Liver (tissue), 9 donors: ENCODE data around the gene TSC22D3. TPM values are rescaled to one million over a fixed set of nuclear protein-coding genes. Genes with fewer than 3 reads are reported as not detected.
A peak's percentile ranks its signal among the peaks of the same experiment; 100 is the strongest.

ENCODE experiments used
- DNase-seq: peaks from one replicate; pipeline ENCODE4 v3.0.0-alpha.2; 2017; ENCODE audit warnings: low spot score
- H3K27ac ChIP-seq, 2 donors: one replicate each; pipeline ENCODE4 v1.7.0; 2013; ENCODE audit warnings: inconsistent platforms in 2 of 2, low read length in 2 of 2, control low read depth in 1 of 2, low read depth in 1 of 2, mild to moderate bottlenecking in 1 of 2
- H3K27me3 ChIP-seq, 4 donors: one replicate each; pipeline versions ENCODE4 v1.6.1 to v1.7.0; 2013; ENCODE audit warnings: low read length in 3 of 4, inconsistent platforms in 1 of 4, mild to moderate bottlenecking in 1 of 4, moderate library complexity in 1 of 4; ENCODE audit not compliant: control insufficient read depth in 4 of 4, insufficient read depth in 4 of 4
- H3K36me3 ChIP-seq, 4 donors: one replicate each; pipeline versions ENCODE4 v1.6.1 to v1.7.0; 2013; ENCODE audit warnings: low read length in 3 of 4, mild to moderate bottlenecking in 3 of 4, low read depth in 1 of 4, moderate library complexity in 1 of 4; ENCODE audit not compliant: control insufficient read depth in 4 of 4, insufficient read depth in 3 of 4
- H3K4me1 ChIP-seq, 4 donors: one replicate each; pipeline versions ENCODE4 v1.6.1 to v1.7.0; 2013; ENCODE audit warnings: low read length in 3 of 4, mild to moderate bottlenecking in 3 of 4, moderate library complexity in 1 of 4; ENCODE audit not compliant: control insufficient read depth in 4 of 4, insufficient read depth in 4 of 4
- H3K4me3 ChIP-seq, 3 donors: one replicate each; pipeline versions ENCODE4 v1.6.1 to v1.7.0; 2013; ENCODE audit warnings: low read length in 3 of 3, control low read depth in 1 of 3, low read depth in 1 of 3, mild to moderate bottlenecking in 1 of 3
- H3K9ac ChIP-seq, 2 donors: one replicate each; pipeline ENCODE4 v1.7.0; 2013; ENCODE audit warnings: low read length in 2 of 2, mild to moderate bottlenecking in 2 of 2, moderate library complexity in 2 of 2, control low read depth in 1 of 2, low read depth in 1 of 2
- H3K9me3 ChIP-seq, 4 donors: one replicate each; pipeline versions ENCODE4 v1.6.1 to v1.7.0; 2013; ENCODE audit warnings: low read length in 3 of 4; ENCODE audit not compliant: control insufficient read depth in 4 of 4
- EGR1 ChIP-seq, 2 donors: IDR thresholded peaks; 2 replicates each; pipeline ENCODE4 v1.6.1; 2016 to 2018; ENCODE audit warnings: antibody characterized with exemption in 2 of 2, low read depth in 2 of 2
- FOXA2 ChIP-seq: IDR thresholded peaks from 2 replicates; pipeline ENCODE4 v1.6.1; 2016; ENCODE audit warnings: antibody characterized with exemption
- GABPA ChIP-seq, 2 donors: IDR thresholded peaks in 1 of 2; conservative IDR thresholded peaks in 1 of 2; 2 replicates each; pipeline ENCODE4 v1.6.1; 2016; ENCODE audit warnings: antibody characterized with exemption in 2 of 2, mild to moderate bottlenecking in 1 of 2, moderate library complexity in 1 of 2
- HNF4A ChIP-seq, 2 donors: conservative IDR thresholded peaks; 2 replicates each; pipeline ENCODE4 v1.6.1; 2016; ENCODE audit warnings: antibody characterized with exemption in 2 of 2, mild to moderate bottlenecking in 2 of 2
- HNF4G ChIP-seq: IDR thresholded peaks from 2 replicates; pipeline ENCODE4 v1.6.1; 2016; ENCODE audit warnings: antibody characterized with exemption
- JUND ChIP-seq, 2 donors: IDR thresholded peaks; 2 replicates each; pipeline ENCODE4 v1.6.1; 2016; ENCODE audit warnings: antibody characterized with exemption in 2 of 2
- MAX ChIP-seq: IDR thresholded peaks from 2 replicates; pipeline ENCODE4 v1.6.1; 2016; ENCODE audit warnings: antibody characterized with exemption
- NR2F2 ChIP-seq: IDR thresholded peaks from 2 replicates; pipeline ENCODE4 v1.6.1; 2016; ENCODE audit warnings: antibody characterized with exemption
- RAD21 ChIP-seq, 2 donors: IDR thresholded peaks; 2 replicates each; pipeline ENCODE4 v1.6.1; 2016; ENCODE audit warnings: antibody characterized with exemption in 2 of 2, mild to moderate bottlenecking in 2 of 2
- REST ChIP-seq: IDR thresholded peaks from 2 replicates; pipeline ENCODE4 v1.6.1; 2016; ENCODE audit warnings: antibody characterized with exemption, mild to moderate bottlenecking
- RXRA ChIP-seq, 2 donors: IDR thresholded peaks; 2 replicates each; pipeline ENCODE4 v1.6.1; 2017 to 2018; ENCODE audit warnings: antibody characterized with exemption in 2 of 2, mild to moderate bottlenecking in 1 of 2
- SP1 ChIP-seq: IDR thresholded peaks from 2 replicates; pipeline ENCODE4 v1.6.1; 2018; ENCODE audit warnings: antibody characterized with exemption, mild to moderate bottlenecking
- TAF1 ChIP-seq: conservative IDR thresholded peaks from 2 replicates; pipeline ENCODE4 v1.6.1; 2016; ENCODE audit warnings: antibody characterized with exemption, mild to moderate bottlenecking
- WGBS: extraction: QIAGEN DNeasy Blood & Tissue Kit; methylation state at CpG from one replicate; pipeline ENCODE4 v1.1.7; 2013; 5-methylcytosine and 5-hydroxymethylcytosine counted together
- polyA plus RNA-seq, 2 donors: library from polyadenylated mRNA; stranded (reverse) in 1 of 2; unstranded in 1 of 2; fragments of 200-250 nt in 1 of 2; fragments of >200 nt in 1 of 2; fragmentation: Nextera tagmentation in 1 of 2; extraction: Ambion mirVana in 1 of 2; gene quantifications; one replicate each; pipeline versions ENCODE4 v1.2.1 to v1.2.3, GENCODE V29; 2013 to 2015
- total RNA-seq, 2 donors: library from RNA; depleted of rRNA; stranded (reverse); fragments of >200 nt; gene quantifications; one replicate each; pipeline ENCODE4 v1.2.3, GENCODE V29; 2014
- TF ChIP-seq, protein P1 (sequence below): IDR thresholded peaks from 2 replicates; pipeline ENCODE4 v1.6.1; 2016; ENCODE audit warnings: antibody characterized with exemption
- TF ChIP-seq, protein P2 (sequence below): IDR thresholded peaks from 2 replicates; pipeline ENCODE4 v1.6.1; 2016; ENCODE audit warnings: antibody characterized with exemption
- donor health status: healthy.
- donor health status: healthy.
- donor health status: healthy.
- donor health status: healthy.
- donor health status: healthy.

TSC22D3 gene
- total and polyA plus RNA-seq, 4 donors, result 10.5 to 128 (median 48.1) TPM

- H3K4me3 ChIP-seq, result no peak overlapping the region
- no peak overlapping the region for H3K27ac ChIP-seq
- no peak overlapping the region for H3K9ac ChIP-seq
- no peaks in the 10 kb centered on the region for H3K27me3 ChIP-seq
- no peaks in the 10 kb centered on the region for H3K9me3 ChIP-seq
- 59% methylated on average over 5 of the region's 5 CpGs for WGBS
- DNase-seq, result no peak
- TF ChIP-seq NR2F2 (peak; percentile 48), SP1 (no peak)
- H3K36me3 ChIP-seq, result no peaks in the 10 kb centered on the region
- H3K4me1 ChIP-seq, result peaks cover 2 to 14% (median 6%) of the 10 kb centered on the region in 4 donors
Measured at GRCh38 chrX:107684956-107685385, 90.6 kb downstream of the TSC22D3 start.

DNA sequence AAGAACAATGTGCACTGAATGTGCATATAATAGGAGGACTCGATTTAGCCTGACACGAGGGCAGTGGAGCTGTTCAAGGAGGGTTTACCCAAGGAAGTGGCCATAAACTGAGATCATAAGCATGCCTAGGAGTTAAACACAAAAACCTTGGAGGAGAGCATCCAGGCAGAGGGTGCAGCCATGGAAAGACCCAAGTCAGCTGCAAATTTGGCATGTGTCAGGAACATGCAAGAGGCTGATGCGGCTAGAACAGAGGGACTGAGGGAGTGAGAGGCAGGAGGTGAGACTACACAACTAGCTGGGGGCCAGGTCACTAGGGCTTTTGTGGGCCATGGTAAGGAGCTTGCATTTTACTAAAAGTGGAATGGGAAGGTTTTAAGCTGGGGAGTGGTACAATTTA, 91.7 kb downstream of the TSC22D3 start:
- no peak overlapping the region for H3K27ac ChIP-seq
- H3K9ac ChIP-seq, result no peak overlapping the region
- 82% methylated on average over 3 of the region's 3 CpGs for WGBS
- no peaks in the 10 kb centered on the region for H3K9me3 ChIP-seq
- no peaks in the 10 kb centered on the region for H3K27me3 ChIP-seq
- DNase-seq, result no peak
- H3K4me1 ChIP-seq, result peaks cover 2 to 14% (median 6%) of the 10 kb centered on the region in 4 donors
- no peaks in the 10 kb centered on the region for H3K36me3 ChIP-seq
- H3K4me3 ChIP-seq, result no peak overlapping the region
- no peak for TF ChIP-seq TAF1
- TF ChIP-seq REST, result no peak
- TF ChIP-seq FOXA2, result no peak
- TF ChIP-seq, protein P1, sequence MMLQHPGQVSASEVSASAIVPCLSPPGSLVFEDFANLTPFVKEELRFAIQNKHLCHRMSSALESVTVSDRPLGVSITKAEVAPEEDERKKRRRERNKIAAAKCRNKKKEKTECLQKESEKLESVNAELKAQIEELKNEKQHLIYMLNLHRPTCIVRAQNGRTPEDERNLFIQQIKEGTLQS, result no peak
- TF ChIP-seq JUND (IDR thresholded peaks at IDR 0.05), result no peak
- TF ChIP-seq, protein P2, sequence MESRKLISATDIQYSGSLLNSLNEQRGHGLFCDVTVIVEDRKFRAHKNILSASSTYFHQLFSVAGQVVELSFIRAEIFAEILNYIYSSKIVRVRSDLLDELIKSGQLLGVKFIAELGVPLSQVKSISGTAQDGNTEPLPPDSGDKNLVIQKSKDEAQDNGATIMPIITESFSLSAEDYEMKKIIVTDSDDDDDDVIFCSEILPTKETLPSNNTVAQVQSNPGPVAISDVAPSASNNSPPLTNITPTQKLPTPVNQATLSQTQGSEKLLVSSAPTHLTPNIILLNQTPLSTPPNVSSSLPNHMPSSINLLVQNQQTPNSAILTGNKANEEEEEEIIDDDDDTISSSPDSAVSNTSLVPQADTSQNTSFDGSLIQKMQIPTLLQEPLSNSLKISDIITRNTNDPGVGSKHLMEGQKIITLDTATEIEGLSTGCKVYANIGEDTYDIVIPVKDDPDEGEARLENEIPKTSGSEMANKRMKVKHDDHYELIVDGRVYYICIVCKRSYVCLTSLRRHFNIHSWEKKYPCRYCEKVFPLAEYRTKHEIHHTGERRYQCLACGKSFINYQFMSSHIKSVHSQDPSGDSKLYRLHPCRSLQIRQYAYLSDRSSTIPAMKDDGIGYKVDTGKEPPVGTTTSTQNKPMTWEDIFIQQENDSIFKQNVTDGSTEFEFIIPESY, result no peak
- no peak for TF ChIP-seq GABPA (IDR thresholded peaks at IDR 0.05 in 1 of 2, conservative IDR thresholded peaks at IDR 0.05 in 1 of 2)
- no peak for TF ChIP-seq SP1
- no peak for TF ChIP-seq EGR1 (IDR thresholded peaks at IDR 0.05; ENCODE audit: low read depth in 2 of 2)

DNA sequence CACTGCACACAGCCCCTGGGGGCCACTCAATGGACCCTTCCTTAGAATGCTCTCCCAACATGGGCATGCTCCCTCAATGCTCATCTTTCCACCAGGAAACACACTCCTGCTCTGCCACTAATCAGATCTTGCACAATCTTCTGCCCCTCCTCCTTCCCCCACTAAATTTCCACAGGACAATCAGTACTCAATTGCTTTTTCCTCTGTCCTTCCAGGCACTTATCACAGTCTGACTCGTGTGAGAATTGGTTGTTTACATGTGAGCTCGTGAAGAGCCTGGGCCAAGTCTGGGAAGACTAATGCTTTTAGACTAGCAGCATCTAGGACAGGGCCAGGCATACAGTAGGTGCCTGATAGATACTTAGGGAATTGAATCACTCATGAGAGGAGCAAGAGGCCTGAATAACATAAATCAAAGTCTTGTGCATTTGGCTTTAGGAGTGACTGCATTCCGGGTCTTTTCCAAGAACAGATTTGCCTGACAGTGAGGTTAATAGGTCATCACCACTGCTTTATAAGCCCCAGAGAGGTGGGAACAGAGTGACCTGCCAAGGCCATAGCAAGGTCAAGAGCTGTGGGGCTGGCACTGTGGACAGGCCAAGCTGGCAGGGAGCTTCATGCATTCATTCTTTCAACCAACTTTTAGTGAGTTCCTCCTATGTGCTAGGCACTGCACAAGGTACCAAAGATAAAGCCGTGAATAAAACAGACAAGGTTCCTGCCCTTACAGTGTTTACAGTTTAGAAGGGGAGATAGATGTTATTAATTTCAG, 92.3 kb downstream of the TSC22D3 start:
- 27% methylated on average over 4 of the region's 4 CpGs for WGBS
- peaks cover 2 to 14% (median 6%) of the 10 kb centered on the region in 4 donors for H3K4me1 ChIP-seq
- DNase-seq, result no peak

More for the DNA sequence above, 92.3 kb downstream of the TSC22D3 start:
- H3K27ac ChIP-seq, result peak overlapping the region in 1 of 2 donors; percentile 18
- no peaks in the 10 kb centered on the region for H3K9me3 ChIP-seq
- TF ChIP-seq, protein P2, result no peak
- TF ChIP-seq MAX (peak; percentile 46), HNF4G (no peak), RXRA (IDR thresholded peaks at IDR 0.05) (peak; percentile 54 to 61), RAD21 (IDR thresholded peaks at IDR 0.05) (peak in 1 of 2 donors; percentile 52), NR2F2 (peak; percentile 90), HNF4A (conservative IDR thresholded peaks at IDR 0.05) (peak; percentile 30 to 40), EGR1 (IDR thresholded peaks at IDR 0.05; ENCODE audit: low read depth in 2 of 2) (peak; percentile 37 to 45), GABPA (IDR thresholded peaks at IDR 0.05 in 1 of 2, conservative IDR thresholded peaks at IDR 0.05 in 1 of 2) (no peak), SP1 (peak; percentile 82)
- TF ChIP-seq, protein P1, result no peak
- no peaks in the 10 kb centered on the region for H3K27me3 ChIP-seq
- H3K36me3 ChIP-seq, result no peaks in the 10 kb centered on the region
- peak overlapping the region in 1 of 2 donors; percentile 14 for H3K9ac ChIP-seq
- H3K4me3 ChIP-seq, result no peak overlapping the region
